ENCODE measurements around the gene RPP38.

DNA sequence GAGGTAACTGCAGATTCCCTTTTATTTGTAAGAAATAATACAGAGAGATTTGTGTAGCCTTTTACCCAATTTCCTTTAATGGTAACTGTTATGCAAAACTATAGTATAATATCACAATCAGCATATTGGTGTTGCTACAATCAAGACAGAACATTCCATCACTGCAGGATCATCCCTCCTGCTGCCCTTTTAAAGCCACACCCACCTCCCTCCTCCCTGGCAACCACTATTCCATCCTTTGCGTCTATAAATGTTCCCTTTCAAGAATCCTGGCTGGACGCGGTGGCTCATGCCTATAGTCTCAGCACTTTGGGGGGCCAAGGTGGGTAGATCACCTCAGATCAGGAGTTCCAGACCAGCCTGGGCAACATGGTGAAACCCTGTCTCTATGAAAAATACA lies 21.7 kb upstream of the RPP38 start:
- TF ChIP-seq SUZ12 (IDR thresholded peaks at IDR 0.05; ENCODE audit: extremely low read depth, insufficient read depth, insufficient read length) (no peak), YY1 (IDR thresholded peaks at IDR 0.05; ENCODE audit: insufficient read depth, insufficient read length) (no peak), ZNF274 (IDR thresholded peaks at IDR 0.05; ENCODE audit: low read depth, low read length) (no peak)

Data from NT2/D1 (cell line).